OCI-M2 (cell line): Measurements from ENCODE around the gene ZNF239.
"Not testable (repeated sequence)": the region's sequence is repeated elsewhere in the genome, so short reads cannot be mapped to it uniquely, and the experiment has no call there.

ENCODE experiments used
- DNase-seq: peaks from one replicate; lab custom pipeline; 2025; ENCODE audit not compliant: unreplicated experiment; lab: John Stamatoyannopoulos, UW

ZNF239 gene

DNA sequence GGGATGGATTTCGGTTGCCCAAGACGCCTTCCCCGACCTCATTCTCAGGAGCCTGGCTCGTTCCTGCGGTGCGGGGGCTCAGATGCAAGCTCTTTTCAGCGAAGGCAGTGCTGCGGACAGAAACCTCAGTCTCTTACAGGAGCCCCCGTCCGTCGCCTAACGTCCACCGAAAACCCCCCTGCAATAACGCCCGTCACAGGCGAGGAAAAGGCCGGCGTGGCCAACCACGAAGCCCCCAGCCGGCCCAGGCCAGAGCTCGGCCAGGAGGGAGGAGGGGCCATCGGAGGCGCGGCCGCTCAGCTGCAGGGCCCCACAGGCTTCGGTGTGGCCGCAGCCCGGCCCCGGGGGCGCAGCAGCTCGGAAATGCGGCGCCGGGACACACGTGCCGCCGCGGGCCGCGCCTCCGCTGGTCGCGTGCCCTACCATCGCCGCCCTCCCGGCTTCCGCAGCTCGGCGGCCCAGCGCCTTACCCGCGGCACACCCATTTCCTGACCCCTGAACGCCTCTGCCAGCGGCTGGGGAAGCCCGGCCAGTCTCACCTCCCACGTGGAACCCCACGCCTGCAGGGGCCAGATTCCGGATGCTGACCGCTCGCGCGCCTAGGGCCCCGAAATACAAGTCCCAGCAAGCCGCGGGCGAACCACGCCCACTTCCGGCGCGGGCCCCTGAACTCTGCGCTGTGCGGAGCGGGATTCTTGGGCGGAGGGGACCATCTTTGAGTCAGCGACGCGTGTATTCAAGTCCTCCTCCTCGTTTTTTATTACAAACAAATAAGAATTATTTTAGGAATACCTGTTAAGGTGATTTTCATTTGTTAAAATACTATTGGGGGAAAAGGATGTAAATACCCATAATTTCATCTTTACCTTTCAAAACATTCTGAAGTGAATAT lies at the start of gene ZNF239:
ZNF239 (minus strand) TSS at position 616 of the 892 bp plus-strand sequence. CDS start 16,537 bp downstream, outside the sequence.
- DNase-seq = no peak

- no peak for DNase-seq
Measured at GRCh38 chr10:43623351-43623750, 48.9 kb upstream of the ZNF239 start.

DNA sequence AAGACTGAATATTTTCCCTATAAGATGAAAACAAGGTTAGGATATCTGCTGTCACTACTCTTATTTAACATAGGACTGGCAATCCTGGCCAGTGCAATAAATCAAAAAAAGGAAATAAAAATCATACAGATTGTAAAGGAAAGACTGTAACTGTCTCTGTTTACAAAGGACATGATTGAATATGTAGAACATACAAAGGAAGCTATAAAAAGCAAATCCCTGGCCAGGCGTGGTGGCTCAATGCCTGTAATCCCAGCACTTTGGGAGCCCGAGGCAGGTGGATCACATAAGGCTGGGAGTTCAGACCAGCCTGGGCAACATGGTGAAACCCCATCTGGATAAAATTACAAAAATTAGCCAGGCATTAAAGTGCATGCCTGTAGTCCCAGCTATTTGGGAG lies 47.6 kb upstream of the ZNF239 start:
- no peak for DNase-seq

DNA sequence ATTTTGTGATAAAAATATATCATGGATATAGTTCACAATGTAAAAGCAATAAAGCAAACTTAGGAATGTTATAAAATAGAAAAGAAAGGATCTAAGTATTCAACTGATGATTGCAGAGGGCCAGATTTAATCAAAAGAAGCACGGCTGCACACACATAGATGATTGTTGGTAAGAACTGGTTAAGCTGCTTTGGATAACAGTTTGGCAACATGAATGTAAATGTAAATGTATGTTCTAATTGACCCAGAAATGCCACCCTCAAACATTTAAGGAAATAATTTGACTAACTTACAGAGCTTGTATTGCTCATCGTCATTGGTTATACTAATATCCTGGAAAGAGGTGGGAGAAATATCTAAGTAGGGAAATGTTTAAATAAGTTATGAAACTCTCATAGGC lies 45.0 kb upstream of the ZNF239 start:
- DNase-seq = no peak

DNA sequence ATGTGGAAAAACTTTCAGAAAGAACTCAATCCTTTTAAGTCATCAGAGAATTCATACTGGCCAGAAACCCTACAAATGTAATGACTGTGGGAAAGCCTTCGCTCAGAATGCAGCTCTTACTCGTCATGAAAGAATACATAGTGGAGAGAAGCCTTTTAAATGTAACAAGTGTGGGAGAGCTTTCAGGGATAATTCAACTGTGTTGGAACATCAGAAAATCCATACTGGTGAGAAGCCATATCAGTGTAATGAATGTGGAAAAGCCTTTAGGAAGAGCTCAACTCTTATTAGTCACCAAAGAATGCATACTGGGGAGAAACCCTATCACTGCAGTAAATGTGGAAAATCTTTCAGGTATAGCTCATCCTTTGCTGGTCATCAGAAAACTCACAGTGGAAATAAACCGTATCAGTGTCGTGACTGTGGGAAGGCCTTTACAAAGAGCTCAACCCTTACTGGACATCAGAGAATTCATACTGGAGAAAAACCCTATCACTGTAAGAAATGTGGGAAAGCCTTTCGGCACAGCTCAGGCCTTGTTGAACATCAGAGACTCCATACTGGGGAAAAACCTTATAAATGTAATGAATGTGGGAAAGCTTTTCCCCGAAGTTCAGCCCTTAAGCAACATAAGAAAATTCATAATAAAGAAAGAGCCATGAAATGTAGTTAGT lies 42.4 kb upstream of the ZNF239 start:
- no peak for DNase-seq

- no peak for DNase-seq
Measured at GRCh38 chr10:43610636-43611035, 36.2 kb upstream of the ZNF239 start.

DNA sequence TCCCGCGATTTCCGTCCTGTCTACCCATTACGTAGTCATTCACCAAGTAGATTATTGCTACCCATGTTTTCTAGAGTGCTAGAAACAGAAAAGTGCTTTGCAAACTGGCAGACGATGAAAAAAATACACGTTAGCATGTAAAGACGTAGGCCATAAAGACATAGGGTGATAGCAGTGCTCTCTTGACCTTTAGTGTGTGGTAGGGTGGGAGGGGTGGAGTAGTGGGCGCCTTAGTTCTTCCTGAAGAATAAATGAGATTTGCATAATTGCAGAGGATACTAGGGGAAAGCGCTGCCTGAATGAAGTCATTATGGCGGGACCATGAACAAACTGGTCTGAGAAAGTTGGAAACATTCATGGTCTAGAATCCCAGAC lies 32.8 kb upstream of the ZNF239 start:
- no peak for DNase-seq

- DNase-seq = no peak
Measured at GRCh38 chr10:43606323-43607198, 32.1 kb upstream of the ZNF239 start, which contains the start of gene ZNF485. Gene ZNF485 (plus strand): TSS chr10:43606438. CDS start chr10:43607051, 613 bp downstream.

GRCh38 chr10:43605850-43606322 lies 31.5 kb upstream of the ZNF239 start:
- no peak for DNase-seq

DNA sequence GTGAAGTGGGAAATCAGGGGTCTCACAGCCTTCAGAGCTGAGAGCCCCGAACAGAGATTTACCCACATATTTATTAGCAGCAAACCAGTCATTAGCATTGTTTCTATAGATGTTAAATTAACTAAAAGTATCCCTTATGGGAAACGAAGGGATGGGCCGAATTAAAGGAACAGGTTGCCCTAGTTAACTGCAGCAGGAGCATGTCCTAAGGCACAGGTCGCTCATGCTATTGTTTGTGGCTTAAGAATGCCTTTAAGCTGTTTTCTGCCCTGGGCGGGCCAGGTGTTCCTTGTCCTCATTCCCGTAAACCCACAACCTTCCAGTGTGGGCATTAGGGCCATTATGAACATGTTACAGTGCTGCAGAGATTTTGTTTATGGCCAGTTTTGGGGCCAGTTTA lies 27.2 kb upstream of the ZNF239 start:
- DNase-seq = not testable (repeated sequence)

DNA sequence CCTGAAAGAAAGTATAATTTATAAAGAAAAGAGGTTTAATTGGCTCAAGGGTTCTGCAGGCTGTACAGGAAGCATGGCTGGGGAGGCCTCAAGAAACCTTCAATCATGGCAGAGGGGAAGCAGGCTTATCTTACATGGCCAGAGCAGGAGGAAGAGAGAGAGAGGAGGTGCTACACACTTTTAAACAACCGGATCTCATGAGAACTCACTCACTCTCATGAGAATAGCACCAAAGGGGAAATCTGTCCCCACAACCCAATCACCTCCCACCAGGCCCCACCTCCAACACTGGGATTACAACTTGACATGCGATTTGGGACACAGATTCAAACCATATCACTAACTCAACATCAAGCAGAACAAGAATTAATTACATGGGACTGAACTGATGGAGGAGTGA lies 24.9 kb upstream of the ZNF239 start:
- DNase-seq = no peak

DNA sequence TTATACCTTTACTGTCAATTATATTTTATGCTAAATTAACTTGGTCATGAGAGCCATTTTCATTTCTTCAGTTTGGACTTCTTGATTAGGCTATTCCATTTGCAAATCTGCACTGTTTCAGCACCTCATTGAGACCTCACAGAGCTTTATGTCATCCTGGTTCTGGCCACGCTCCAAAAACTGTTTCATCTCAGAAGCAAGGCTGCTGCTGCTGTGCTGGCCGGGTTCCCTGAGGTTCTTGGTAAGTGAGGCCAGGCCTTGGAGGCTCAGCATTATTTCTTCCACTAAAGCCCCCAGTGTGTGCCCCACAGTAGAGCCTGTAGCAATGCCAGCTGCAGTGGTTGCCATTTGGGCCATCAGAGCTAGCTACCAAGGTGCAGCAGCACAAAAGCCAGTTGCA lies 24.0 kb upstream of the ZNF239 start:
- DNase-seq = no peak

DNA sequence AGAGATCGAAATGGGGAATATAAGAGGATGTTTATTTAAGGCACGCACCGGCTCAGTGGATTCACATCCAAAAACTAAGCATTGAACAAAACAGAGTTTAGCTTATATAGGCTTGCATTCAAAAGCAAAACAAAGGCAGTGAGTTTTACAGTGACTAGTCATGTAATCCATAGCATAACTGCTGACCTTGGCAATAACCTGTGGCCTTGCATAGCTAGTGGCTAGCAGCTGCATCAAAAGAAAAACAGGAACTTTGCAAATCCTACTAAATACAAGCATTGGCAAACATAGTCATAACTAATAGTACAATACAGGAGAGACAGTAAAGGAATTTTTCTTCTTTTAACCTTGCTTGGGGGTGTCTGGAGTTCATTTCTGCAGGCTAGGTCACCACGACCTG lies 22.1 kb upstream of the ZNF239 start:
- no peak for DNase-seq

- DNase-seq = no peak
Measured at GRCh38 chr10:43595739-43596298, 21.4 kb upstream of the ZNF239 start.

GRCh38 chr10:43594944-43595589 lies 20.7 kb upstream of the ZNF239 start:
- no peak for DNase-seq

DNA sequence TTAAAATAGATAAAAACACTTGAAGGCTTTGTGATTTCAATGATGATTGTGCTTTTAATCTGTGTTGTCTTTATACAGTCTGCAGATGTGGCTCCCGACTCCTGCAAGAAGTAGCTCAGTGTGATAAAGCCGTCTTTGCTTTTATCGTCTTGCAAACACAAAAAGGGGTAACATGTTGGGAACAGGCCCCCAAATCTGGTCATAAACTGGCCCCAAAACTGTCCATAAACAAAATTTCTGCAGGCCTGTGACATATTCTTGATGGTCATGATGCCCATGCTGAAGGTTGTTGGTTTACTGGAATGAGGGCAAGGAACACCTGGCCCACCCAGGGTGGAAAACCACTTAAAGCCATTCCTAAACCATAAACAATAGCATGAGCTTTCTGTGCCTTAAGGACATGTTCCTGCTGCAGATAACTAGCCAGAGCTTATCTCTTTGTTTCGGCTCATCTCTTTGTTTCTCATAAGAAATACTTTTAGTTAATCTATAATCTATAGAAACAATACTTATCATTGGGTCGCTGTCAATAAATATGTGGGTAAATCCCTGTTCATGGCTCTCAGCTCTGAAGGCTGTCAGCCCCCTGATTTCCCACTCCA lies 17.0 kb upstream of the ZNF239 start:
- DNase-seq = no peak

GRCh38 chr10:43586730-43587115 lies 12.3 kb upstream of the ZNF239 start:
- DNase-seq = not testable (repeated sequence)

- no peak for DNase-seq
Measured at GRCh38 chr10:43585981-43586729, 11.7 kb upstream of the ZNF239 start.

GRCh38 chr10:43585046-43585445 lies 10.6 kb upstream of the ZNF239 start:
- DNase-seq = no peak
